Putamen (tissue), 1 donor: ENCODE data around the gene GHRH.

Source experiments
- DNase-seq: peaks from one replicate; pipeline ENCODE4 v3.0.0-alpha.2; 2016; ENCODE audit warnings: low spot score

The GHRH gene

GRCh38 chr20:37262505-37262904 lies 891 bp upstream of the GHRH start:
- DNase-seq: no peak

GRCh38 chr20:37260923-37261322 lies 691 bp downstream of the GHRH start:
- no peak for DNase-seq

GRCh38 chr20:37259865-37260264 lies 1.7 kb downstream of the GHRH start:
- no peak for DNase-seq

- no peak for DNase-seq
Observed at GRCh38 chr20:37259031-37259430, 2.6 kb downstream of the GHRH start.

GRCh38 chr20:37257988-37258387 lies 3.6 kb downstream of the GHRH start:
- no peak for DNase-seq

- no peak for DNase-seq
Observed at GRCh38 chr20:37257530-37257929, 4.1 kb downstream of the GHRH start.

- DNase-seq: no peak
Observed at GRCh38 chr20:37256286-37256685, 5.3 kb downstream of the GHRH start.

GRCh38 chr20:37254114-37254878 lies 7.3 kb downstream of the GHRH start:
- DNase-seq: no peak

GRCh38 chr20:37253087-37253486 lies 8.5 kb downstream of the GHRH start:
- DNase-seq: no peak

- DNase-seq: no peak
Observed at GRCh38 chr20:37251825-37252477, 9.7 kb downstream of the GHRH start.

GRCh38 chr20:37249304-37249703 lies 12.3 kb downstream of the GHRH start:
- DNase-seq: no peak

- no peak for DNase-seq
Observed at GRCh38 chr20:37247547-37247946, 14.1 kb downstream of the GHRH start.

- DNase-seq: no peak
Observed at GRCh38 chr20:37246736-37247135, 14.9 kb downstream of the GHRH start.

GRCh38 chr20:37245216-37246150 lies 16.1 kb downstream of the GHRH start:
- no peak for DNase-seq

GRCh38 chr20:37244572-37244957 lies 17.0 kb downstream of the GHRH start:
- no peak for DNase-seq

GRCh38 chr20:37243937-37244571 lies 17.6 kb downstream of the GHRH start:
- no peak for DNase-seq

- no peak for DNase-seq
Observed at GRCh38 chr20:37243076-37243936, 18.3 kb downstream of the GHRH start.

GRCh38 chr20:37242503-37242902 lies 19.1 kb downstream of the GHRH start:
- no peak for DNase-seq

- DNase-seq: no peak
Observed at GRCh38 chr20:37240337-37241067, 21.1 kb downstream of the GHRH start.

GRCh38 chr20:37238935-37239451 lies 22.6 kb downstream of the GHRH start:
- no peak for DNase-seq
